Adipose tissue (tissue), 3 donors: ENCODE results near the gene IGLL1. TPM values are rescaled to one million over a fixed set of nuclear protein-coding genes. Genes with fewer than 3 reads are reported as not detected.
"Not testable (repeated sequence)": the region's sequence is repeated elsewhere in the genome, so short reads cannot be mapped to it uniquely, and the experiment has no call there.

Source experiments
- H3K27ac ChIP-seq: one replicate; pipeline ENCODE4 v1.5.1; 2013; ENCODE audit warnings: low read depth, low read length
- WGBS, 3 donors: extraction: QIAGEN DNeasy Blood & Tissue Kit; methylation state at CpG; one replicate each; pipeline ENCODE4 v1.1.7; 2013; 5-methylcytosine and 5-hydroxymethylcytosine counted together
- polyA plus RNA-seq, 3 donors: library from polyadenylated mRNA; stranded (reverse); fragments of 200-250 nt; gene quantifications; one replicate each; pipeline ENCODE4 v1.2.3, GENCODE V29; 2013
- donor health status: healthy with polysubstance abuse.
- donor health status: Bipolar disorder and iron deficiency.
- donor health status: healthy.

Gene IGLL1
- not detected for polyA plus RNA-seq

- WGBS, 3 donors: 49 to 73% (median 61%) methylated on average over 12 of the region's 12 CpGs
- H3K27ac ChIP-seq: no peak within 1 kb of the TSS
These were observed at the start of gene IGLL1 for GRCh38 chr22:23579870-23580575. IGLL1 (minus strand) TSS chr22:23580290; CDS start chr22:23580190, 100 bp downstream.

GRCh38 chr22:23628056-23628743 is 48.1 kb upstream of the IGLL1 start:
- H3K27ac ChIP-seq: not testable (repeated sequence)
- WGBS, 3 donors: 70 to 84% (median 79%) methylated on average over 6 of the region's 6 CpGs

GRCh38 chr22:23627401-23628055 is 47.4 kb upstream of the IGLL1 start:
- not testable (repeated sequence) for H3K27ac ChIP-seq
- 43 to 68% (median 62%) methylated on average over 3 of the region's 3 CpGs for WGBS, 3 donors

GRCh38 chr22:23626286-23626975 is 46.3 kb upstream of the IGLL1 start:
- WGBS, 3 donors: 86 to 89% (median 87%) methylated on average over 2 of the region's 2 CpGs

GRCh38 chr22:23622634-23623033 is 42.5 kb upstream of the IGLL1 start:
- WGBS, 3 donors: 56 to 76% (median 69%) methylated on average over 2 of the region's 2 CpGs
- H3K27ac ChIP-seq: no peak overlapping the region

More at GRCh38 chr22:23626286-23626975, 46.3 kb upstream of the IGLL1 start:
- no peak overlapping the region for H3K27ac ChIP-seq

GRCh38 chr22:23621916-23622315 is 41.8 kb upstream of the IGLL1 start:
- 84 to 89% (median 86%) methylated on average over 2 of the region's 2 CpGs for WGBS, 3 donors
- not testable (repeated sequence) for H3K27ac ChIP-seq

GRCh38 chr22:23621082-23621780 is 41.1 kb upstream of the IGLL1 start:
- WGBS, 3 donors: 86 to 94% (median 92%) methylated on average over 9 of the region's 9 CpGs
- no peak overlapping the region for H3K27ac ChIP-seq

GRCh38 chr22:23613193-23613972 is 33.3 kb upstream of the IGLL1 start:
- WGBS, 3 donors: 72 to 83% (median 81%) methylated on average over 7 of the region's 7 CpGs
- no peak overlapping the region for H3K27ac ChIP-seq

GRCh38 chr22:23609983-23610781 is 30.1 kb upstream of the IGLL1 start:
- 69 to 80% (median 75%) methylated on average over 12 of the region's 12 CpGs for WGBS, 3 donors
- H3K27ac ChIP-seq: no peak overlapping the region

GRCh38 chr22:23608583-23608982 is 28.5 kb upstream of the IGLL1 start:
- H3K27ac ChIP-seq: no peak overlapping the region
- WGBS, 3 donors: 57 to 72% (median 68%) methylated on average over 6 of the region's 6 CpGs

- 83 to 89% (median 87%) methylated on average over 20 of the region's 20 CpGs for WGBS, 3 donors
- no peak overlapping the region for H3K27ac ChIP-seq
These were observed 26.4 kb upstream of the IGLL1 start for GRCh38 chr22:23606204-23607131.

GRCh38 chr22:23604939-23605712 is 25.0 kb upstream of the IGLL1 start:
- 73 to 84% (median 82%) methylated on average over 7 to 8 of the region's 8 CpGs for WGBS, 3 donors
- H3K27ac ChIP-seq: no peak overlapping the region

GRCh38 chr22:23603266-23603665 is 23.2 kb upstream of the IGLL1 start:
- WGBS, 3 donors: 76 to 91% (median 80%) methylated on average over 7 of the region's 7 CpGs

GRCh38 chr22:23598805-23599518 is 18.9 kb upstream of the IGLL1 start:
- no peak overlapping the region for H3K27ac ChIP-seq
- 93 to 96% (median 95%) methylated on average over 8 to 9 of the region's 9 CpGs for WGBS, 3 donors

More at GRCh38 chr22:23603266-23603665, 23.2 kb upstream of the IGLL1 start:
- no peak overlapping the region for H3K27ac ChIP-seq
